ENCODE data around the gene ICAM3. TPM values are rescaled to one million over a fixed set of nuclear protein-coding genes. Genes with fewer than 3 reads are reported as not detected.

Gene ICAM3
- total and polyA plus RNA-seq, 4 donors = 8.1 to 56.1 (median 18.8) TPM

DNA sequence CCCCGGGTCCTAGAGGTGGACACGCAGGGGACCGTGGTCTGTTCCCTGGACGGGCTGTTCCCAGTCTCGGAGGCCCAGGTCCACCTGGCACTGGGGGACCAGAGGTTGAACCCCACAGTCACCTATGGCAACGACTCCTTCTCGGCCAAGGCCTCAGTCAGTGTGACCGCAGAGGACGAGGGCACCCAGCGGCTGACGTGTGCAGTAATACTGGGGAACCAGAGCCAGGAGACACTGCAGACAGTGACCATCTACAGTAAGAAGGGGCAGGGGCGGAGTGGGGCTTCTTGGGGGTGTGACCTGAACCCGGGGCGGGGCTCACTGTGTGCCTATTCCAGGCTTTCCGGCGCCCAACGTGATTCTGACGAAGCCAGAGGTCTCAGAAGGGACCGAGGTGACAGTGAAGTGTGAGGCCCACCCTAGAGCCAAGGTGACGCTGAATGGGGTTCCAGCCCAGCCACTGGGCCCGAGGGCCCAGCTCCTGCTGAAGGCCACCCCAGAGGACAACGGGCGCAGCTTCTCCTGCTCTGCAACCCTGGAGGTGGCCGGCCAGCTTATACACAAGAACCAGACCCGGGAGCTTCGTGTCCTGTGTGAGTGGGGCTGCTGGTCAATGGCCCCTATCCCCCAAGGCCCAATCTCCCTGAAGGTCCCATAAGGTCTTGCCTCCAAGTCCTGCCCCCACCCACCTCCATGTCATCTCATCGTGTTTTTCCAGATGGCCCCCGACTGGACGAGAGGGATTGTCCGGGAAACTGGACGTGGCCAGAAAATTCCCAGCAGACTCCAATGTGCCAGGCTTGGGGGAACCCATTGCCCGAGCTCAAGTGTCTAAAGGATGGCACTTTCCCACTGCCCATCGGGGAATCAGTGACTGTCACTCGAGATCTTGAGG lies 55.1 kb downstream of the ICAM3 start:
- Histone ChIP-seq H3K27ac (ENCODE audit: low read depth in 1 of 2, low read length in 1 of 2) (peak overlapping the region in 1 of 2 donors; percentile 84), H3K9me3 (ENCODE audit: control insufficient read depth in 4 of 4, insufficient read depth in 3 of 4, low read length in 3 of 4) (no peaks in the 10 kb centered on the region), H3K4me3 (no peak overlapping the region), H3K4me1 (ENCODE audit: control insufficient read depth in 5 of 5, insufficient read depth in 5 of 5, low read length in 5 of 5) (peaks cover 0 to 43% (median 27%) of the 10 kb centered on the region in 5 donors), H3K9ac (ENCODE audit: insufficient read depth in 1 of 2, low read length in 2 of 2) (no peak overlapping the region), H3K36me3 (ENCODE audit: control insufficient read depth in 4 of 4, insufficient read depth in 4 of 4, low read length in 4 of 4) (peaks cover 0 to 38% (median 0%) of the 10 kb centered on the region in 4 donors), H3K27me3 (ENCODE audit: control insufficient read depth in 3 of 3, insufficient read depth in 3 of 3, low read length in 2 of 3) (peaks cover 0 to 2% (median 0%) of the 10 kb centered on the region in 3 donors)
- WGBS, 2 donors = 87 to 90% methylated on average over 34 of the region's 34 CpGs
- TF ChIP-seq, protein P1, sequence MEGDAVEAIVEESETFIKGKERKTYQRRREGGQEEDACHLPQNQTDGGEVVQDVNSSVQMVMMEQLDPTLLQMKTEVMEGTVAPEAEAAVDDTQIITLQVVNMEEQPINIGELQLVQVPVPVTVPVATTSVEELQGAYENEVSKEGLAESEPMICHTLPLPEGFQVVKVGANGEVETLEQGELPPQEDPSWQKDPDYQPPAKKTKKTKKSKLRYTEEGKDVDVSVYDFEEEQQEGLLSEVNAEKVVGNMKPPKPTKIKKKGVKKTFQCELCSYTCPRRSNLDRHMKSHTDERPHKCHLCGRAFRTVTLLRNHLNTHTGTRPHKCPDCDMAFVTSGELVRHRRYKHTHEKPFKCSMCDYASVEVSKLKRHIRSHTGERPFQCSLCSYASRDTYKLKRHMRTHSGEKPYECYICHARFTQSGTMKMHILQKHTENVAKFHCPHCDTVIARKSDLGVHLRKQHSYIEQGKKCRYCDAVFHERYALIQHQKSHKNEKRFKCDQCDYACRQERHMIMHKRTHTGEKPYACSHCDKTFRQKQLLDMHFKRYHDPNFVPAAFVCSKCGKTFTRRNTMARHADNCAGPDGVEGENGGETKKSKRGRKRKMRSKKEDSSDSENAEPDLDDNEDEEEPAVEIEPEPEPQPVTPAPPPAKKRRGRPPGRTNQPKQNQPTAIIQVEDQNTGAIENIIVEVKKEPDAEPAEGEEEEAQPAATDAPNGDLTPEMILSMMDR (IDR thresholded peaks at IDR 0.05; ENCODE audit: control extremely low read depth, extremely low read depth) = no peak
- ATAC-seq (ENCODE audit: insufficient read depth, low FRiP score) = no peak
- DNase-seq = no peak

Small RNAs within 50 kb of the gene (small RNA-seq; reads per million reads assigned to genes)
- gene AC011511.1 (ENCODE audit: low replicate concordance) (not detected), gene AC011511.4 (ENCODE audit: low replicate concordance) (not detected)

Other genes starting within 250 kb of the ICAM3 start
- 1 to 10 TPM in 1 of 2 donors, under 1 TPM in 1; 0.64 to 4.1 TPM for gene ANGPTL6, start 236.9 kb downstream of the ICAM3 start, total RNA-seq
- 1 to 10 TPM in 1 of 2 donors, under 1 TPM in 1; 0.93 to 1.3 TPM for gene ANGPTL6, start 236.9 kb downstream of the ICAM3 start, polyA plus RNA-seq
- gene PPAN, start 233.3 kb downstream of the ICAM3 start, total RNA-seq = 10 to 100 TPM; 15.0 to 51.8 TPM
- gene PPAN, start 233.3 kb downstream of the ICAM3 start, polyA plus RNA-seq = 10 to 100 TPM; 43.2 to 61.4 TPM
- 10 to 100 TPM in 1 of 2 donors, 1 to 10 TPM in 1; 3.3 to 19.0 TPM for gene P2RY11, start 227.9 kb downstream of the ICAM3 start, total RNA-seq
- gene P2RY11, start 227.9 kb downstream of the ICAM3 start, polyA plus RNA-seq = 10 to 100 TPM in 1 of 2 donors, 1 to 10 TPM in 1; 9.6 to 17.4 TPM
- gene EIF3G, start 219.7 kb downstream of the ICAM3 start, total RNA-seq = 100 to 1,000 TPM; 164 to 187 TPM
- 100 to 1,000 TPM; 145 to 197 TPM for gene EIF3G, start 219.7 kb downstream of the ICAM3 start, polyA plus RNA-seq
- gene DNMT1, start 144.7 kb downstream of the ICAM3 start, total RNA-seq = 10 to 100 TPM; 44.0 to 85.7 TPM
- gene DNMT1, start 144.7 kb downstream of the ICAM3 start, polyA plus RNA-seq = 10 to 100 TPM; 32.8 to 46.5 TPM
- gene S1PR2, start 108.3 kb downstream of the ICAM3 start, total RNA-seq = 10 to 100 TPM; 15.2 to 32.1 TPM
- gene S1PR2, start 108.3 kb downstream of the ICAM3 start, polyA plus RNA-seq = 10 to 100 TPM in 1 of 2 donors, 1 to 10 TPM in 1; 6.5 to 10.9 TPM
- gene MRPL4, start 87.4 kb downstream of the ICAM3 start, total RNA-seq = 10 to 100 TPM; 16.6 to 61.9 TPM
- gene MRPL4, start 87.4 kb downstream of the ICAM3 start, polyA plus RNA-seq = 10 to 100 TPM; 33.8 to 64.8 TPM
- gene ICAM1, start 68.5 kb downstream of the ICAM3 start, total RNA-seq = 100 to 1,000 TPM; 179 to 191 TPM
- 100 to 1,000 TPM in 1 of 2 donors, 10 to 100 TPM in 1; 88.4 to 391 TPM for gene ICAM1, start 68.5 kb downstream of the ICAM3 start, polyA plus RNA-seq
- gene ICAM4, start 52.7 kb downstream of the ICAM3 start, total RNA-seq = 10 to 100 TPM in 1 of 2 donors, 1 to 10 TPM in 1; 8.2 to 38.8 TPM
- gene ICAM4, start 52.7 kb downstream of the ICAM3 start, polyA plus RNA-seq = 1 to 10 TPM; 4.6 to 8.0 TPM
- 10 to 100 TPM; 22.2 to 32.1 TPM for gene ICAM5, start 49.7 kb downstream of the ICAM3 start, total RNA-seq
- gene ICAM5, start 49.7 kb downstream of the ICAM3 start, polyA plus RNA-seq = 10 to 100 TPM in 1 of 2 donors, 1 to 10 TPM in 1; 4.1 to 15.0 TPM
- 1 to 10 TPM; 3.7 to 5.1 TPM for gene ZGLP1, start 29.8 kb downstream of the ICAM3 start, total RNA-seq
- gene ZGLP1, start 29.8 kb downstream of the ICAM3 start, polyA plus RNA-seq = 1 to 10 TPM; 3.0 to 6.7 TPM
- gene FDX2, start 23.6 kb downstream of the ICAM3 start, total RNA-seq = 10 to 100 TPM in 1 of 2 donors, 1 to 10 TPM in 1; 9.6 to 20.9 TPM
- gene FDX2, start 23.6 kb downstream of the ICAM3 start, polyA plus RNA-seq = 10 to 100 TPM; 21.4 to 38.4 TPM
- gene RAVER1, start 6.1 kb downstream of the ICAM3 start, total RNA-seq = 10 to 100 TPM; 21.1 to 46.1 TPM
- gene RAVER1, start 6.1 kb downstream of the ICAM3 start, polyA plus RNA-seq = 10 to 100 TPM; 10.5 to 17.7 TPM
- 100 to 1,000 TPM; 102 to 175 TPM for gene TYK2, start 40.9 kb upstream of the ICAM3 start, total RNA-seq
- gene TYK2, start 40.9 kb upstream of the ICAM3 start, polyA plus RNA-seq = 100 to 1,000 TPM; 137 to 162 TPM
- 100 to 1,000 TPM; 110 to 156 TPM for gene CDC37, start 63.9 kb upstream of the ICAM3 start, total RNA-seq
- gene CDC37, start 63.9 kb upstream of the ICAM3 start, polyA plus RNA-seq = 100 to 1,000 TPM; 223 to 294 TPM
- gene PDE4A, start 80.9 kb upstream of the ICAM3 start, total RNA-seq = 10 to 100 TPM; 11.9 to 23.6 TPM
- gene PDE4A, start 80.9 kb upstream of the ICAM3 start, polyA plus RNA-seq = 10 to 100 TPM; 10.3 to 13.7 TPM
- 10 to 100 TPM; 44.8 to 73.5 TPM for gene KEAP1, start 163.7 kb upstream of the ICAM3 start, total RNA-seq
- 10 to 100 TPM; 51.0 to 69.5 TPM for gene KEAP1, start 163.7 kb upstream of the ICAM3 start, polyA plus RNA-seq
- gene S1PR5, start 177.8 kb upstream of the ICAM3 start, total RNA-seq = 1 to 10 TPM in 1 of 2 donors, under 1 TPM in 1; 0.26 to 1.2 TPM
- gene S1PR5, start 177.8 kb upstream of the ICAM3 start, polyA plus RNA-seq = 1 to 10 TPM in 1 of 2 donors, under 1 TPM in 1; 0.55 to 1.4 TPM
- gene ATG4D, start 204.3 kb upstream of the ICAM3 start, total RNA-seq = 10 to 100 TPM; 13.4 to 34.0 TPM
- gene ATG4D, start 204.3 kb upstream of the ICAM3 start, polyA plus RNA-seq = 10 to 100 TPM; 26.0 to 28.8 TPM
- 10 to 100 TPM; 12.8 to 26.0 TPM for gene KRI1, start 226.4 kb upstream of the ICAM3 start, total RNA-seq
- 10 to 100 TPM; 16.6 to 21.5 TPM for gene KRI1, start 226.4 kb upstream of the ICAM3 start, polyA plus RNA-seq
- gene CDKN2D, start 229.4 kb upstream of the ICAM3 start, total RNA-seq = 10 to 100 TPM; 12.5 to 14.3 TPM
- 10 to 100 TPM; 13.5 to 74.9 TPM for gene CDKN2D, start 229.4 kb upstream of the ICAM3 start, polyA plus RNA-seq
- 10 to 100 TPM; 40.2 to 57.6 TPM for gene AP1M2, start 247.7 kb upstream of the ICAM3 start, total RNA-seq
- 10 to 100 TPM; 31.6 to 70.9 TPM for gene AP1M2, start 247.7 kb upstream of the ICAM3 start, polyA plus RNA-seq

Data from lung (tissue), 13 donors.